Pons (tissue), 1 donor: Measurements from ENCODE around the gene GASK1A.
"Not testable (repeated sequence)": the region's sequence is repeated elsewhere in the genome, so short reads cannot be mapped to it uniquely, and the experiment has no call there.

Experiments
- DNase-seq: peaks from one replicate; pipeline ENCODE4 v3.0.0-alpha.2; 2016; ENCODE audit warnings: low spot score

The GASK1A gene

DNA sequence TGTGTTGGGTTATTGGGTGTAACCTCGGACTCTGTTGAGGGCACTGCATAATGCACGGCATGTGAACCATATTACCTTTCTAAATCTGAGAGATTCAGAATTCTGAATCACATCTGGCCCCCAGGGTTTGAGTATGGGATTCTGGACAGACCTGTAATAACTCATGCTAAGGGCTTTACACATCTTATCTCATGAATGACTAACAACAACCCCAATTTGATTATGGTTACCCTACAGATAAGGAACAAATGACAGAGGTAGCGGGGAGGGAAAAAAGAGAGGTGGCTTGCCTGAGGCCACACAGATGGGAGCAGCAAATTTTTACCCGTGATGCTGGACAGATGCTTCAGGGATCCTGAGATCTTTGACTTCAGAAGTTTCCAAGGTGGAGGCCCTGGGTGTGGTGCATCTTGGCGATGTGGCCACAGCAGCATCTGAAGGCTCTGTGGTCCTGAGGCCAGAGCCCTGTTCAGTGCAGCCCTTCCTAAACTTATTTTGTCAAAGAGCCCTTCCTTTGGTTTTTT, 83.0 kb downstream of the GASK1A start:
- no peak for DNase-seq

DNA sequence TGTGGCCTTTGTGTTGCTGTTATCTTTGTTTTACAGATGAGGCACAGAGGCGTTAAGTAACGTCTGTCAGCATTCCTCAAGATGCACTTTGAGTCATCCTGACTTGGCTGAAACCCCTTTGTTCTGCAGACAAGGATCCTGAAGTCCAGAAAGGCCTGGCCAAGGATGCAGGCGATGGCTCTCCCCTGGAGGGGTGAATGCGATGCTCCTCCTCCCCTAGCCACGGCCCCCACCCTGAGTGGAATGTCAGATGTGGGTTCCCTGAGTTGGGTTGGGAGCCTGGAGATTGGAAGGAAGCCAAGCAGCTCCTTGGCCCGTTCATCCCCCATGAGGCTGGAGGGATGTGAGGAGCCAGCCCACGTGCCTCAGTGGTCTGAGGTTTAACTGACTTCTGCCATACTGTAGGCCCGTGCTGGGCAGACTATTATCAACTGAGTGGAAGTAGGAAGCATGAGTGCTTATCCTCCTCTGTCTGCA, 83.5 kb downstream of the GASK1A start:
- no peak for DNase-seq

DNA sequence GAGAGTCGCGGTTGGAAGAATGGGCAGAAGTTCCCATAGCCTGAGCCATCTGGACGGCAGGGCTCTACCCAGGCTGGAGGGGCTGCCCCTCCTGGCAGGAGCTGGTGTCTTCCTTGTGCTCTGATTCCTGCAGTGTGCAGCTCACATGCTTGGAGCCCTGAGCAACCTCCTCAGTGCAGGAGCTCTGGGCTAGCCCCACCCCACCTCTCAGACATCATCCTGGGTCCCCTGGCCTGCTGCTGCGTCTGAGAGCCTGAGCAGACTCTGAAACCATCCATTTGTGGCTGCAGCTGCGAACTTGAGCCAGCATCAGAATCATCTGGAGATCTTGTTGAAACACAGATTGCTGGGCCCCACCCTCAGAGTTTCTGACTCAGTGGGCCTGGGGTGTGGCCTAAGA, 84.0 kb downstream of the GASK1A start:
- DNase-seq, result no peak

DNA sequence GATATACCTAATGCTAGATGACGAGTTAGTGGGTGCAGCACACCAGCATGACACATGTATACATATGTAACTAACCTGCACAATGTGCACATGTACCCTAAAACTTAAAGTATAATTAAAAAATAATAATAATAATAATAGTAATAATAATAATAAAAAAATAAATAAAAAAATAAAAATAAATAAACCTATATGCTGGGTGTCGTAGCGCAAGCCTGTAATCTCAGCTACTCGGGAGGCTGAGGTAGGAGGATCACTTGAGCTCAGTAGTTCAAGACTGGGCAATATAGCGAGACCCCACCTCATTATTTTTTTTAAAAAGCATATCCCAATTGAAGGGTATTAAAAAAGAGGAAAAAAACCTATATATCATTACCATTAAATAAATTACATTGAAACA, 91.6 kb downstream of the GASK1A start:
- not testable (repeated sequence) for DNase-seq

DNA sequence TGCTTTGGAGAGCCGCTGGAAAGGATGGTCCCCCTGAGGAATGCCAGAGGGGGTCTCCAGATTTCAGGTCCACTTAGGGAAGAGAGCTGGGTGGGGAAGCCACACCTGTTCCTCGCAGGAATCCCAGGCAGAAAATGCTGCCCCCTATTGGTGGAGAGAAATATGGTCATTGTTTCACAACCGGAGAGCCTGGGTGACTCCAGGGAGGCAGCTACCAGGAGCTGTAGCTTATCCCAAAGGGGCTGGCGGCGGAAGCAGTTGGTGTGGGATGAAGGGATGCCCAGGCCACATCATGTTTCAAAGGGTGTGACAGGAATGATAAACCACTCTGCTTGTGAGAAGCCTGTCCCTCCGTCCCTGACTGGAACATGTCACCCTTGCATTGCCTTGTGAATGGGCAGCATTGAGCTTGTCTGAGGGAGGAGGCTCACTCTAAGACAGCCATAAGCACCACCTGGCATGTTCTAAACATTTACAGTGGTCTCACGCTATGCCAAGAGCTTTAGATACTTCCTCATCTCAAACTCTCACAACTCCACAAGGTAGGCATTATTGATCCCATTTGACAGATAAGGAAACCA, 92.3 kb downstream of the GASK1A start:
- no peak for DNase-seq

DNA sequence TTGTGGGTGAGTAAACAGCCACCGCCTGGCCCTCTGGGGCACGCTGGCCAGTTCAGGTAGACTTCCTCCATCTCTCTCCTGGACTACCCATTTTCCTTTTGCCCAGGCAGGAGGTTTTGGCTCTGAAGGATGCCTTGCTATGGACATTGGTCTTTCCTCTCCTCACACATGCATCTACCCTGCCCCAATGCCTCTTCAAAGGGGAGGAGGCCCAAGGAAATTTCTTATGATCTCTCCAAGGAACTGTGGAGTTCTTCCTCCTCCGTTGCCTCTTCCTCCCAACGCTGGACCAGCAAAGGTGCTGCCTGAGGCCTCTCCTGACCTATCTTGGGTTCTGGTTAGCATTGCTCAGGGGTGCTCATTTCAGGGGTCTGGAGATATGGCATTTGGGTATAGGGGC, 93.2 kb downstream of the GASK1A start:
- no peak for DNase-seq

DNA sequence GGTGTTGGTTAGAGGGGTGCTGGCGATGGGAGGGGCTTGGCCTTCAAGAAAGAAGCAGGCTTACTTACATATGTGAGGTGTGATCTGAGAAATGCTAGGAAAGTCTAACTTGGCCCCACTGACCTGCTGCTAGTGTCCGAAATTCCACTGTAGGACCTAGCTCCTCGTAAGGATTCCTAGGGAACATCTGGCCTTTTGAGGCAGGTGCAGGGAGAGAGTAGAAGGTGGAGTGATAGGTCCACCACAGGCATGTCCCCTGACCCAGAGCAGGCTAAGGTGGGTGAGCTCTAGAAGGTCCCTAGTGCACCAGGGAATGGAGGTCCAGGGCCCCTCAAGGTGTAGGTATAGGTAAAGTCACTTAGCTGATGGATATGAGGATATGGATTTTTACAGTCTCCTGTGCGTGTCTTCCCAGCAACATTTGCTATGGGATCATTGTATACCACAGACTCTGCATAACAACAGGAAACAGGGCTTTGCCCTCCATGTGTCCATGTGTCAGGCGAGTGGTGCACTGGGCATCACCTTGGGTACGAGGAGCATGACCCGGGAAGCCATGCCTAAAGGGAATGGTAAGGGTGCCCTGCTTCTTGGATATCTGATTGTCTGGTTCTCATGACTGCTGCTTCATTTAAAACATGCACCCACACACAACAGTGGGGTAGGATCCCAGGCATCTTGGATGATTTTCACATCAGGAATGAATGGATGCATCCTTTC, 94.2 kb downstream of the GASK1A start:
- no peak for DNase-seq

DNA sequence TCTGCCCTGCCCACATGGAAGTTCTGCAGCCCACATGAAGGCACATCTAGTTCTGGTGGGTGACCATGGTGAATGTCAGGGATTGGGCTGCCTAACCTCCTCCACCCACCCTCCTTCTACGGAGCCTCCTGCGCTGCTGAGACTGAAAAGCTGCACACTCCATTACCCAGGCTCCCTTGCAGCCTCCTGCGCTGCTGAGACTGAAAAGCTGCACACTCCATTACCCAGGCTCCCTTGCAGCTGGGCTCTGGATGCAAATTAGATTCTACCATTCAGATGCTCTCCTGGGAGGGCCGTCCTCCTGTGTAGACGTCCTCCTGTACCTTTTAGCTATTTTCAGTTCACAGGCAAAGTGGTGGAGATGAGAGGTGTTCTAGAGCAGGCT, 94.7 kb downstream of the GASK1A start:
- no peak for DNase-seq

DNA sequence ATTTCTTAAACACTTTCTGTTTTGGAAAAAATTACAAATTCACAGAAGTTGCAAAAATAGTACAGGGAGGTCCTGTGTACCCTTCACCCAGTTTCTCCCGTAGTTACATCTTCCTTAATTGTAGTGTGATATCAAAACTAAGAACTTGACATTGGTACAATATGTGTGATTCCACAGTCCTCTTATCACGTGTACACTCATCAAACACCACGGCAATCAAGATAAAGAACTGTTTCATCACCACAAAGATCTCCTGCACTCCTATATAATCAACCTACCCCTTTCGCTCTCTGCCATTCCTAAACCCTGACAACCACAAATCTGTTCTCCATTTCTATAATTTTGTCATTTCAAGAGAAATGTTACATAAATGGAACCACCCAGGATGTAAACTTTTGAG, 95.4 kb downstream of the GASK1A start:
- DNase-seq, result no peak

DNA sequence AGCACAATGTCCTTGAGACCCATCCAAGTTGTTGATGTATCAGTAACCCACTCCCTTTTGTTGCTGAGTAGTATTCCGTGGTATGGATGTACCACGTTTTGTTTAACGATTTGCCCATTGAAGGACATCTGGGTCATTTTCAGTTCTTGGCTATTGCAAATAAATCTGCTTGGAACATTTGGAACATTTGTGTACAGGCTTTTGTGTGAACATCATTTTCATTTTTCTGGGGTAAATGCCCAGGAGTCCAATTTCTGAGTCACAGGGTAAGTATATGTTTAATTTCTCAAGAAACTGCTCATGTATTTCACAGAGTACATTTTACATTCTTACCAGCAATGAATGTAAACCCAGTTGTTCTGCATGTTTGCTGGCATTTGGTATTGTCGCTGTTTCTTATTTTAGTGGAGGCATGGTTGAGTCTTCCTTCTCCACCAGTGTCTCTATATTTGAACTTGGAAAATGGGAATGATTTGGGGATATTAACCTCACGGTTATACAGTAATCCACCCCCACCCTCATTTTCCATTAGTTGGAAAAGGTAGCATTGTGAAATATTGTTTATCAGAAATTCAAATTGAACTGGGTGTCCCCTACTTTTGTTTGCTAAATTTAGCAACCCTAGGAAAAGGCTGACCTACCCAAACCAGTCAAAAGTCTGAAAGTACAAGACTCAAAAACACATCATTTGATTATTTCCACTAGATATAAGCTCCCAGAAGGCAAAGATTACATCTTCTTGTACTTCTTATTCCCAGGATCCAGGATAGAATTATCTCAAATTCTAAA, 96.0 kb downstream of the GASK1A start:
- DNase-seq, result no peak

DNA sequence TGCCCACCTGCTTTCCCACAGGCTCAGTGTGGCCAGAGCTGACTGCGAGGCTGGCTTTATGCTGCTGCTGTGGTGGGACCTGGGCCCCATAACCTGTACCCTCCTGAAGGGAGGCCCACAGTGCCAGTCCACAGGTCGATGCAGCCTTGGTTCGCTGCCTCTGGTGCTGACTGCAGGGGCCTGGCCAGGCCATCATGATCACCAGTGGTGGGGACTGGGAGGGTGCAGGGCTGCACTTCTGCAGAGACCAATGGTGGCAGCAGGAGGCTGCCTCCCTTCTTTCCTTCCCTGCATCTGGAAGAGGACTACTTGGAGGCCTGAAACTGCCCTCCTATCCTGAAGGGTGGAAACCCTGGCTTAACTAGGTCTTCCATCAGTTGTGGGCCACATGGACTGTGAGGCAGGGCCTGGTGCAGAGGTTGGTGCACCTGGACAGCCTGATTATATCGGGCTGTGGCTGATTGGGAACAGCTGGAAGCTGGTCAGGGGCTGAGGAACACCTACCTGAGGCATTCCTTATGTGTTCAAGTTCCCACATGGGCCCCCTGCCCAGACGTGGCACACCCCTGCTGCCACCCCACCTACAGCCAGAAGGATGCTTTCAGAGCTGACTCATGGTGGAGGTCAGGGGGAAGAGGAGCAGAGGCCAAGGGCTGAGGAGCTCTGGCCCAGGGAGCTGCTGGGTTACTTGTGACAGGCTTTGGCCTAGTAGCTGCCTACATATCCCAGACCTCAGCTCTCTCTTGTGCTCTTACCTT, 97.0 kb downstream of the GASK1A start:
- DNase-seq, result no peak

DNA sequence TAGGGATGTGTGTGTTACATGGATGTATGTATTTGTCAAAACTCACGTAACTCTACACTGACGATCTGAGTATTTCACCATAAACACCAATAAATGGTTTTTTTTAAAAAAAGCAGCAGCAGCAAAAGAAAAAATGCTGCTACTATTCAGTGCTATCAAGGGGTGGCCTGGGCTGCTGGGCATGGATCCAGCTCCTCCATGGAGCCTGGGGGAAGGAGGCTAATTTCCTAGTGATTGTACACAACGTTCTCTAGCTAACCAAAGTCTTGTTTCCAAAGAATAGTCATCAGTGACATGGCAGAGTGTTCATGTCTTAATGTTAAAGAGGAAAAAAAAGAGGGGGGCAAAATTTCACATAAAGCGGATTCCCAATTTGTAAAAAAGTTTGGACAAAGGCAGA, 97.7 kb downstream of the GASK1A start:
- no peak for DNase-seq

DNA sequence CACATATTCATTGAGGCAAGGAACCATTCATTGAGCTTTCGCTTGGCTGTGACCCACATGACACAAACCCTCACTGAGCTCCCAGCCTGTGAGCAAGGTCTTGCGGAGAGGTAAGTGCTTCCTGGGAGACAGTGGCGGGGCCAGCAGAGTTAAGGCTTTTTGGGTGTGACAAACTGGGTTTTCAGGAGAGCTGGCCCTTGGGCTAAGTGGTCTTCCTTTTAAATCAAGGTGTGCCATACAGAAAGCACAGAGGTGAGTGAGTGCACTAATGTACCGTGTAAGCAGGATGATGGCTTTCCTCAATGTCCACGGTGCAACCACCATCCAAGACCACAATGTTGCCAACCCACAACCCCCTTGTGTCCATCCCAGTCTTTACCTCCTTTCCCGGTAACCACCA, 98.2 kb downstream of the GASK1A start:
- DNase-seq, result no peak

DNA sequence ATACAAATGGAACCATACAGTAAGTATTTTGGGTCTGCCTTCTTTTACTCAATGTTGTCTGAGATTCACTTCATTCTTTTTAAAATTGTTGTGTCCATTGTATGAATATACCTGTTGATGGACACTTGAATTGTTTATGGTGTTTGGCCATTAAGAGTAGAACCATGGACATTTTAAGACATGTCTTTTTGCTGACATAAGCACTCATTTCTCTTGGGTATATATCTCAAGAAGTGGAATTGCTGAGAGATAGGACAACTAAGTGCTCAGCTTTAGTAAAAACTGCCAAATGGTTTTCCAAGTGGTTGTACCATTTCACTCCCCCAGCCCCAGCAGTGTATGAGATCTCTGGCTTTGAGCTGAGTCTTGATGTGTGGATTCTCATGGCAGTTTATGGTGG, 98.6 kb downstream of the GASK1A start:
- no peak for DNase-seq

DNA sequence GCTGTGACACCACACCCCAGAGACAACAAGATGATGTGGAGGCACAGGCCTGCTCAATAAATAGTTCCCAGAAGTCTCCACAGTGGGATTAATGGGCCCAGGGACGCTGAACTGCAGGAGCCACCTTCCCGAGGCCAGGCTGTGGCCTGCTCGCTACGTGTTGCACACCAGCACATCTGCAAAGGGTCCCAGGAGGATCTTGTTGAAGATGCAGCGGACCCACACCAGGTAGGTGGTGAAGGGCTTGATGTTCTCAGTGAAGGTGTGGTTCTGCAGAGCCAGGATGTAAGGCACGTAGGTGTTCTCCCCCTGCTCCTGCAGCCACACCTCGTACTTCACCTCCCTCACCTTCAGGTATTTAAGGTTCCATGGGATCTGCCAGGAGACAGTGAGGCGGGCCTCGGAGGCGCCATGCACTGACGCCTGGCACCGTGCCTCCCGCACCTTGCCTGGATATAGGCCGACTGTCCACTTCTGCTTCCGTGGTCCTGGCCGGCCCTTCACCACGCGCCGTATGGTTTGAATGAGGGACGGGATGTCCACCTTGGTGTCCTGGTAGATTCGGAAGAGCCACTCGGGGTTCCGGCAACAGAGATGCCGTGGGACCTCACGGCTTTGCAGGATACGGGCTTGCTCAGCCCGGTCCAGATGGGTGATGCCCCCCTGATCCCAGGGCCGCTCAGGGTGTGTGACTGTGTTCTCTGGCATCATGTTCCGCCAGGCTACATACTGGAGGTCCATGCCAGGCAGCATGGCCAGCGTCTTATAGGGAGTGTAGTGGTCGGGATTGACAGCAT, 100.6 kb downstream of the GASK1A start:
- no peak for DNase-seq

DNA sequence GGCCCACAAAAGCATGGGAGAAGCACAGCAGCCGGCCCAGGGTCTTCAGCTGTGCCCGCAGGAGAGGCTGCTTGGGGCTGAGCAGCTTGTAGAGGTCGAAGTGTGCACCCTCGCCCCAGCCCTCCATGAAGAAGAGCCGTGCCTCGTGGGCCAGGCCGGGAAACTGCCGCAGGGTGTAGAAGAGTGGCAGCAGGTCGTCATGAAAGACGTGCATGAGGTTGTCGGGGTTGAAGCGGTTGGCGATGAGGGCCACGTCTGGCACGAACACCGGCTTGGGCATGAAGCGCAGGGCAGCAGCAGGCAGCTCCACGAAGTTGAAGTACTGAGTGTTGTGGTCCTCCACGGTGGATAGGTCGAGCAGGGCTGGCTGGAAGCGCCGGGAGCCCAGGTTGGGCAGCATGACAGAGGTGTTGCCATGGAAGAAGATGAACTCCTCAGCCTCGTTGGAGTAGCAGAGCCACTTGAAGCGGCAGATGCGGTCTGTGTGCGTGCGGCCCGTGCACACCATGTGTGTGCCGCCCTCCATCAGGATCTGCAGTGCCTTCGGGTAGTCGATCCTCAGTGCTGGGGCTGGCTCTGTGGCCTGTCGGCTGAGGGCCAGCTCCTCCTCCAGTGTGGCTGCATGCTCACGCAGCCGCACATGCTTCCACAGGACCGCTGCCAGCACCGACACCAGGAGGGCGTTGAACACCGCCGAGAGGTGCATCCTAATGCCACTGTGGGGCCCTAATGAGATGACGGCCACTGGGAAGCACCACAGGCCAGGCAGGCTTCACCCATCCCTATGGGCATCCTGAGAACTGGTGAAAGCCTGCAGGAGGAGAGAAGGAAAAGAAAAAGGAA, 101.8 kb downstream of the GASK1A start:
- DNase-seq, result no peak

DNA sequence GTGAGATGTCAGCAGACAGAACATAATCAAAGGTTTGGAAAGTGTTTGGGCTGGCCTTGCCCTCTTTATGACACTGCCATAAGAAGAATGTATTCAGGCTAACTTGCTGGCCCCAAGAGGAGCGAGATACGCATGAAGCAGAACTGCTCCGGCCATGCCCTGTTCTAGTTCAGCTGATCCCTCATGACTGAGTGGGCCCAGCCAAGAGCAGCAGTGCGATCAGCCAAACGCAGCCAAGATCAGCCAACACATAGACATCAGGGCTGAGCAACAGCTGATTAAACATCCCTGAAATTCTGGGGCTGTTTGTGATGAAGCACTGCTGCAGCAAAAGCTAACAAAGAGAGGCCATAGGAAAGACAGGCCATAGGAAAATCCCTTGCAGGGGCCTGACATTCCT, 102.7 kb downstream of the GASK1A start:
- DNase-seq, result no peak

DNA sequence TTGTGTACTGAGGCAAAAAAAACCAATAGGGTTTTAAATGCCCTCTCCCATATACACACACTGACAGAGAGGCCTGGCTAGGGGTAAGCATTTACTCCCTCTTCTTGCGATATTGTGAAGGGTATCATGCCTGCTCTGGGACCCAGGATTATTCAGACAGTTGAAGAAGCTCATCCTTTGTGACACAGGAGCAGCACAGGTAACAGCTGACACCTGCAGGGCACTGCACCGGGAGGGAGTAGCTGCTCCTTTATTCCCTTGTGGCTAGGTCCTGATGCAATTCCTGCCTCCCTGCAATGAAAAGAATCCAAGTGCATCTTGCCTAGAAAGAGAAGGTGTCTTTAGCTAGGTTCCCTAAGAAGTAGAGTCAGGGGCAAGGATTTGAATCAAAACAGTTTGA, 103.3 kb downstream of the GASK1A start:
- no peak for DNase-seq

DNA sequence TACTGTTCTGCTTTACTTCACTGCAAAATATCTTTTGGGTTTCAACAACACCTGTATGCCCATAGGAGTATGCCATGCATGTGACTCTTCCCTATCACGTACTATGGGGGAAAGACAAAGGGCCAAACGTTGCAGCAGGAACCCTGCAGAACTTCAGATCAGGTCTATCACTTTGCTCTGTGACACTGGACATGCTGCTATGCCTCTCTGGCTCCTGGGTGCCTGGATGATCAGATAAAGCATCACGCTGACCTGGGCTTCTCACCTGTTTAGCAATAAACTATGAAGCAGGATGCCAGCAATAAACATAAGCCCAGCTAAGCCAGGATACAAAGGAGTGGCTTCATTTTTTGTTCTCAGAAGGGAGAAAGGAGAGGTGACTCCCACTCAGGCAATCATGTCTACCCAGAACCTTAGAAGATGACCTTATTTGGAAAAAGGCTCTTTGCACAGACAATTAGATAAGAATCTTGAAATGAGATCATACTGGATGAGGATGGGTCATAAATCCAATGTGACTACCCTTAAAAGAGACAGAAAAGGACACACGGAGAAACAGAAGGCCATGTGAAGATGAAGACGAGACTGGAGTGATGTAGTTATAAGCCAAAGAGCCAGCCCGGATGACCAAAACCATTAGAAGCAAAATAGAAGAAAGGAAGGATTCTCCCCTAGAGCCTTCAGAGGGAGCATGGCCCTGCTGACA, 107.5 kb downstream of the GASK1A start:
- DNase-seq, result no peak

DNA sequence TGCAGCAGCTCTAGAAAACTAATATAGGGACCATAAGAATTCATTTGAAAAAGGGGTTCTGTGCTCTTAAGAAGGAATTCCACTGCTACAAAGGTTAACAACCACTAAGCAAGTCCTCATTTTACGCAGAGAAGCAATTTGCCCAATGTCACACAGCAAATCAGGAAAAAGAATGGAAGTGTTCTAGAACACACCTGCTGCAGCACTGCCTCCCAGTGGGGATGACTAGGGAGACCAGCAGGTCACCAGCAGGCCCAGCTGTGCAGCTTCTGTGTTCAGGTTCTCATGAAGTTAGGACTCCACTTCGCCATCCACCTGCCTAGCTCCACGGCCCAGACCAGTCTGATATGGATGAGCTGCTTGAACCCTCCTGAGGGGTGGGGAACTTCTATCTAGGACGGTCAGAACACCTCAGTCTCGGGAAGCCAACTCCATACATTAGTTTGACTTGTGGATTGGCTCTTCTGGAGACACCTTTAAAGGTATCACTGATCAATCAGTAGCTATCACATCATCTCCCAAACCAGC, 108.2 kb downstream of the GASK1A start:
- no peak for DNase-seq
